GM23338 (cell line): ENCODE data around the gene ZNF823. TPM values are rescaled to one million over a fixed set of nuclear protein-coding genes. Genes with fewer than 3 reads are reported as not detected.

Experiments
- ATAC-seq: fragments of 200-7000 bp; cut with Tn5 transposase; 3 replicates; pipeline ENCODE4 v1.9.1; 2020
- DNase-seq: peaks from one replicate; pipeline ENCODE4 v3.0.0-alpha.2; 2015; ENCODE audit warnings: low spot score
- H2AFZ ChIP-seq: fragments of 200-600 bp; sonication (generic); 2 replicates; pipeline ENCODE4 v1.8.0; 2016; ENCODE audit warnings: antibody characterized with exemption, mild to moderate bottlenecking, moderate library complexity
- H3F3A ChIP-seq: fragments of 200-600 bp; sonication (generic); replicated peaks from 2 replicates; pipeline ENCODE4 v1.8.0; 2017; ENCODE audit warnings: antibody characterized with exemption, mixed run types, low read depth
- H3K27ac ChIP-seq: fragments of 200-600 bp; sonication (generic); 2 replicates; pipeline ENCODE4 v1.6.1; 2016; ENCODE audit warnings: low read depth
- H3K27me3 ChIP-seq: fragments of 200-600 bp; sonication (generic); 2 replicates; pipeline ENCODE4 v1.8.0; 2016; ENCODE audit warnings: mild to moderate bottlenecking, mixed run types, moderate library complexity; ENCODE audit not compliant: insufficient read depth
- H3K36me3 ChIP-seq: fragments of 200-600 bp; sonication (generic); 2 replicates; pipeline ENCODE4 v1.8.0; 2016; ENCODE audit warnings: mild to moderate bottlenecking; ENCODE audit not compliant: insufficient read depth
- H3K4me1 ChIP-seq: fragments of 200-600 bp; sonication (generic); 2 replicates; pipeline ENCODE4 v1.8.0; 2016; ENCODE audit warnings: mild to moderate bottlenecking, moderate library complexity; ENCODE audit not compliant: insufficient read depth
- H3K4me2 ChIP-seq: fragments of 200-600 bp; sonication (generic); 2 replicates; pipeline ENCODE4 v1.7.1; 2017; ENCODE audit warnings: mixed run types
- H3K4me3 ChIP-seq: fragments of 200-600 bp; sonication (generic); 2 replicates; pipeline ENCODE4 v1.6.1; 2016; ENCODE audit warnings: mixed run types
- H3K79me2 ChIP-seq: fragments of 200-600 bp; sonication (generic); replicated peaks from 2 replicates; pipeline ENCODE4 v1.8.0; 2017; ENCODE audit warnings: mild to moderate bottlenecking; ENCODE audit not compliant: insufficient read depth
- H3K9me2 ChIP-seq: fragments of 200-600 bp; sonication (generic); 2 replicates; pipeline ENCODE4 v1.8.0; 2017; ENCODE audit not compliant: insufficient read depth
- H4K20me1 ChIP-seq: fragments of 200-600 bp; sonication (generic); replicated peaks from 2 replicates; pipeline ENCODE4 v1.8.0; 2017; ENCODE audit warnings: mild to moderate bottlenecking; ENCODE audit not compliant: insufficient read depth
- H3K27ac Mint-ChIP-seq: 2 replicates; pipeline ENCODE4 v1.8.0; 2020; ENCODE audit warnings: inconsistent platforms, mild to moderate bottlenecking, moderate library complexity, mixed read lengths
- H3K27me3 Mint-ChIP-seq: 3 replicates; pipeline ENCODE4 v1.8.0; 2022; ENCODE audit warnings: low read depth, mild to moderate bottlenecking, moderate library complexity, mixed read lengths, inconsistent platforms; ENCODE audit not compliant: insufficient read depth, poor library complexity
- H3K36me3 Mint-ChIP-seq: 3 replicates; pipeline ENCODE4 v1.8.0; 2021; ENCODE audit warnings: low read depth, mild to moderate bottlenecking, inconsistent platforms, moderate library complexity, mixed read lengths
- H3K4me1 Mint-ChIP-seq: 3 replicates; pipeline ENCODE4 v1.8.0; 2020; ENCODE audit warnings: mild to moderate bottlenecking, inconsistent platforms, mixed read lengths
- H3K4me3 Mint-ChIP-seq: 3 replicates; pipeline ENCODE4 v1.8.0; 2021; ENCODE audit warnings: moderate library complexity, mild to moderate bottlenecking, inconsistent platforms, mixed read lengths
- H3K9me3 Mint-ChIP-seq: 3 replicates; pipeline ENCODE4 v1.8.0; 2020; ENCODE audit warnings: moderate library complexity, mild to moderate bottlenecking, inconsistent platforms, mixed read lengths
- CREB1 ChIP-seq: fragments of 250-450 bp; sonication (Bioruptor Pico); IDR thresholded peaks from 2 replicates; pipeline ENCODE4 v1.5.0; 2020; ENCODE audit warnings: low read depth, mild to moderate bottlenecking, moderate library complexity
- ZNF114 ChIP-seq: fragments of 250-450 bp; sonication (Bioruptor Pico); IDR thresholded peaks from 2 replicates; pipeline ENCODE4 v1.5.0; 2020; ENCODE audit warnings: mild to moderate bottlenecking, moderate library complexity
- ZNF331 ChIP-seq: fragments of 250-450 bp; sonication (Bioruptor Pico); IDR thresholded peaks from 2 replicates; pipeline ENCODE4 v1.5.0; 2020; ENCODE audit warnings: low read depth, mild to moderate bottlenecking, moderate library complexity
- ZNF462 ChIP-seq: fragments of 250-450 bp; sonication (Bioruptor Pico); IDR thresholded peaks from 2 replicates; pipeline ENCODE4 v1.5.0; 2020; ENCODE audit warnings: mild to moderate bottlenecking, moderate library complexity
- polyA plus RNA-seq: library from polyadenylated mRNA; unstranded; fragments of >200 nt; fragmentation: Nextera tagmentation; extraction: Ambion mirVana; gene quantifications from 2 replicates; pipeline ENCODE4 v1.2.1, GENCODE V29; 2016
- total RNA-seq: library from RNA; depleted of rRNA; stranded (reverse); fragments of >200 nt; shearing (Covaris generic); gene quantifications from 2 replicates; pipeline ENCODE4 v1.2.3, GENCODE V29; 2014
- TF ChIP-seq, protein P1 (sequence below): IDR thresholded peaks from one replicate; pipeline ENCODE4 v1.6.1; 2018; ENCODE audit warnings: antibody characterized with exemption; ENCODE audit not compliant: unreplicated experiment

ZNF823 gene
- total and polyA plus RNA-seq, 2 experiments from 2014 or later = 1.3 to 3.0 TPM

GRCh38 chr19:11705474-11705873 is 33.3 kb downstream of the ZNF823 start (continued):
- no peak for TF ChIP-seq ZNF462
- TF ChIP-seq ZNF331 (CRISPR knock-in tag) = no peak

DNA sequence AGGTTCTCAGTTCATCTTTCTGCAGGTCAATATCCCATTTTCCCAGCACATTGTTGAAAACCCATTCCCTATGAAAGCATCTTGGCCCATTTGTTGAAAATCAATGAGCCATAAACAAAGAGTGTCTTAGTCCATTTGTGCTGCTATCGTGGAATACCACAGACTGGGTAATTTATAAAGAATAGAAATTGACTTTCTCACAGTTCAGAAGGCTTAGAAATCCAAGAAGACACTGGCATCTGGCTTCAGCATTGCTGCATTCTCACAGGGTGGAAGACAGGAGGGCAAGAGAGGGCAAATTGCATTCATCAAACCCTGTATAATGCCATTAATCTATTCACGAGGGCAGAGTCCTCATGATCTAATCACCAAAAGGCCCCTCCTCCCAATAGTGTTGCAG is 34.1 kb downstream of the ZNF823 start:
- H3K4me1 Mint-ChIP-seq = no peaks in the 10 kb centered on the region
- Histone ChIP-seq H4K20me1 (no peaks in the 10 kb centered on the region), H3K4me3 (no peak overlapping the region), H3K79me2 (no peaks in the 10 kb centered on the region), H3K27ac (no peak overlapping the region), H2AFZ (no peak overlapping the region), H3K9me2 (no peaks in the 10 kb centered on the region), H3K27me3 (no peaks in the 10 kb centered on the region), H3F3A (no peaks in the 10 kb centered on the region), H3K4me1 (no peaks in the 10 kb centered on the region), H3K36me3 (no peaks in the 10 kb centered on the region), H3K4me2 (no peak overlapping the region)
- DNase-seq (no peak), ATAC-seq (no peak)
- H3K27me3 Mint-ChIP-seq = peaks cover 4% of the 10 kb centered on the region
- H3K4me3 Mint-ChIP-seq = no peak overlapping the region
- TF ChIP-seq ZNF114 (CRISPR knock-in tag) (no peak), CREB1 (CRISPR knock-in tag) (no peak)
- TF ChIP-seq, protein P1, sequence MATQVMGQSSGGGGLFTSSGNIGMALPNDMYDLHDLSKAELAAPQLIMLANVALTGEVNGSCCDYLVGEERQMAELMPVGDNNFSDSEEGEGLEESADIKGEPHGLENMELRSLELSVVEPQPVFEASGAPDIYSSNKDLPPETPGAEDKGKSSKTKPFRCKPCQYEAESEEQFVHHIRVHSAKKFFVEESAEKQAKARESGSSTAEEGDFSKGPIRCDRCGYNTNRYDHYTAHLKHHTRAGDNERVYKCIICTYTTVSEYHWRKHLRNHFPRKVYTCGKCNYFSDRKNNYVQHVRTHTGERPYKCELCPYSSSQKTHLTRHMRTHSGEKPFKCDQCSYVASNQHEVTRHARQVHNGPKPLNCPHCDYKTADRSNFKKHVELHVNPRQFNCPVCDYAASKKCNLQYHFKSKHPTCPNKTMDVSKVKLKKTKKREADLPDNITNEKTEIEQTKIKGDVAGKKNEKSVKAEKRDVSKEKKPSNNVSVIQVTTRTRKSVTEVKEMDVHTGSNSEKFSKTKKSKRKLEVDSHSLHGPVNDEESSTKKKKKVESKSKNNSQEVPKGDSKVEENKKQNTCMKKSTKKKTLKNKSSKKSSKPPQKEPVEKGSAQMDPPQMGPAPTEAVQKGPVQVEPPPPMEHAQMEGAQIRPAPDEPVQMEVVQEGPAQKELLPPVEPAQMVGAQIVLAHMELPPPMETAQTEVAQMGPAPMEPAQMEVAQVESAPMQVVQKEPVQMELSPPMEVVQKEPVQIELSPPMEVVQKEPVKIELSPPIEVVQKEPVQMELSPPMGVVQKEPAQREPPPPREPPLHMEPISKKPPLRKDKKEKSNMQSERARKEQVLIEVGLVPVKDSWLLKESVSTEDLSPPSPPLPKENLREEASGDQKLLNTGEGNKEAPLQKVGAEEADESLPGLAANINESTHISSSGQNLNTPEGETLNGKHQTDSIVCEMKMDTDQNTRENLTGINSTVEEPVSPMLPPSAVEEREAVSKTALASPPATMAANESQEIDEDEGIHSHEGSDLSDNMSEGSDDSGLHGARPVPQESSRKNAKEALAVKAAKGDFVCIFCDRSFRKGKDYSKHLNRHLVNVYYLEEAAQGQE = no peak
- no peak overlapping the region for H3K27ac Mint-ChIP-seq
- H3K9me3 Mint-ChIP-seq = peaks cover 61% of the 10 kb centered on the region
- H3K36me3 Mint-ChIP-seq = peaks cover 4% of the 10 kb centered on the region; the same call in 1 of the 3 replicates
